HEK293 (cell line): ENCODE data around the gene UCK2.

Experiments used
- CTCF ChIA-PET: fragments of 350-600 bp; formaldehyde crosslinking; extraction: SDS; loops from one replicate; lab custom pipeline; 2021; ENCODE audit warnings: antibody characterized with exemption; lab: Yijun Ruan, JAX
- POLR2A ChIA-PET: fragments of 300-600 bp; formaldehyde crosslinking; extraction: SDS; loops from one replicate; lab custom pipeline; 2020; ENCODE audit warnings: antibody characterized with exemption, inconsistent platforms; lab: Yijun Ruan, JAX
- H3K27ac ChIP-seq: fragments of 200-500 bp; sonication (Bioruptor generic); 2 replicates; pipeline ENCODE4 v1.5.1; 2014; ENCODE audit warnings: low read depth, low read length, control low read depth, inconsistent platforms; ENCODE audit errors: extremely low read depth
- H3K36me3 ChIP-seq, 2 experiments: fragments of 200-500 bp in 1 of 2; sonication (Bioruptor generic) in 1 of 2; 1 replicate in 1 of 2; 2 replicates in 1 of 2; pipeline ENCODE4 v1.5.1; 2014 to 2017; ENCODE audit warnings: inconsistent platforms in 2 of 2, low read length in 2 of 2; ENCODE audit not compliant: control insufficient read depth in 2 of 2, insufficient read depth in 1 of 2
- H3K4me1 ChIP-seq: fragments of 200-500 bp; sonication (Bioruptor generic); 2 replicates; pipeline ENCODE4 v1.5.1; 2014; ENCODE audit warnings: mild to moderate bottlenecking, low read length, inconsistent platforms; ENCODE audit not compliant: control insufficient read depth, insufficient read depth
- H3K4me3 ChIP-seq: 2 replicates; pipeline ENCODE4 v1.5.1; 2011; ENCODE audit warnings: low read depth, mild to moderate bottlenecking, control low read depth, low read length, moderate library complexity
- H3K9me3 ChIP-seq: fragments of 200-500 bp; sonication (Bioruptor generic); 2 replicates; pipeline ENCODE4 v1.5.1; 2014; ENCODE audit warnings: low read depth, low read length, inconsistent platforms; ENCODE audit not compliant: control insufficient read depth, insufficient read depth
- FEZF1 ChIP-seq: fragments of 450-650 bp; formaldehyde crosslinking; IDR thresholded peaks from 2 replicates; pipeline ENCODE4 v1.5.1; 2016; ENCODE audit warnings: missing biosample characterization, missing genetic modification characterization
- GLI4 ChIP-seq: fragments of 450-650 bp; formaldehyde crosslinking; IDR thresholded peaks from 2 replicates; pipeline ENCODE4 v1.5.1; 2016; ENCODE audit warnings: missing biosample characterization, missing genetic modification characterization
- KLF16 ChIP-seq: fragments of 450-650 bp; formaldehyde crosslinking; IDR thresholded peaks from 2 replicates; pipeline ENCODE4 v1.5.1; 2017; ENCODE audit warnings: missing biosample characterization, missing genetic modification characterization
- MYNN ChIP-seq: fragments of 450-650 bp; formaldehyde crosslinking; IDR thresholded peaks from 2 replicates; pipeline ENCODE4 v1.5.1; 2016; ENCODE audit warnings: missing biosample characterization, missing genetic modification characterization, borderline replicate concordance
- OSR2 ChIP-seq: fragments of 450-650 bp; formaldehyde crosslinking; IDR thresholded peaks from 2 replicates; pipeline ENCODE4 v1.5.1; 2016; ENCODE audit warnings: missing biosample characterization, missing genetic modification characterization
- SCRT2 ChIP-seq: fragments of 450-650 bp; formaldehyde crosslinking; IDR thresholded peaks from 2 replicates; pipeline ENCODE4 v1.5.1; 2016; ENCODE audit warnings: missing biosample characterization, missing genetic modification characterization
- SETDB1 ChIP-seq: IDR thresholded peaks from one replicate; pipeline ENCODE4 v1.6.1; 2017; ENCODE audit warnings: mild to moderate bottlenecking, low read length, moderate library complexity, mixed read lengths; ENCODE audit not compliant: insufficient read length
- ZBTB7A ChIP-seq: fragments of 450-650 bp; formaldehyde crosslinking; IDR thresholded peaks from 2 replicates; pipeline ENCODE4 v1.5.1; 2016; ENCODE audit warnings: low read depth, missing biosample characterization, missing genetic modification characterization
- ZNF140 ChIP-seq: fragments of 450-650 bp; formaldehyde crosslinking; IDR thresholded peaks from 2 replicates; pipeline ENCODE4 v1.5.1; 2016; ENCODE audit warnings: missing biosample characterization, missing genetic modification characterization
- ZNF184 ChIP-seq: fragments of 450-650 bp; IDR thresholded peaks from 2 replicates; pipeline ENCODE4 v1.5.1; 2018; ENCODE audit warnings: missing biosample characterization, mild to moderate bottlenecking, missing genetic modification characterization
- ZNF19 ChIP-seq: fragments of 450-650 bp; formaldehyde crosslinking; IDR thresholded peaks from 2 replicates; pipeline ENCODE4; 2016; ENCODE audit warnings: missing biosample characterization, missing genetic modification characterization, low read depth
- ZNF24 ChIP-seq: fragments of 450-650 bp; formaldehyde crosslinking; IDR thresholded peaks from 2 replicates; pipeline ENCODE4 v1.5.1; 2016; ENCODE audit warnings: missing biosample characterization, missing genetic modification characterization
- ZNF266 ChIP-seq: fragments of 450-650 bp; formaldehyde crosslinking; IDR thresholded peaks from 2 replicates; pipeline ENCODE4 v1.5.1; 2016; ENCODE audit warnings: missing biosample characterization, missing genetic modification characterization, low read depth
- ZNF521 ChIP-seq: fragments of 450-650 bp; formaldehyde crosslinking; IDR thresholded peaks from 2 replicates; pipeline ENCODE4 v1.5.1; 2017; ENCODE audit warnings: missing biosample characterization, mild to moderate bottlenecking, missing genetic modification characterization
- ZNF626 ChIP-seq: fragments of 450-650 bp; sonication (Bioruptor Pico); formaldehyde crosslinking; IDR thresholded peaks from 2 replicates; pipeline ENCODE4 v1.5.1; 2018; ENCODE audit warnings: missing biosample characterization, missing genetic modification characterization, inconsistent platforms
- ZNF660 ChIP-seq: fragments of 450-650 bp; IDR thresholded peaks from 2 replicates; pipeline ENCODE4 v1.5.1; 2018; ENCODE audit warnings: missing biosample characterization, mild to moderate bottlenecking, missing genetic modification characterization
- ZNF777 ChIP-seq: fragments of 450-650 bp; formaldehyde crosslinking; IDR thresholded peaks from 2 replicates; pipeline ENCODE4 v1.5.1; 2017; ENCODE audit warnings: missing biosample characterization, missing genetic modification characterization, borderline replicate concordance
- TF ChIP-seq, protein P1 (sequence below): fragments of 450-650 bp; formaldehyde crosslinking; conservative IDR thresholded peaks from 2 replicates; pipeline ENCODE4 v1.5.1; 2016; ENCODE audit warnings: low read depth, missing biosample characterization, missing genetic modification characterization
- TF ChIP-seq, protein P2 (sequence below): fragments of 450-650 bp; formaldehyde crosslinking; IDR thresholded peaks from 2 replicates; pipeline ENCODE4 v1.5.1; 2017; ENCODE audit warnings: missing biosample characterization, missing genetic modification characterization
- TF ChIP-seq, protein P3 (sequence below): fragments of 450-650 bp; formaldehyde crosslinking; IDR thresholded peaks from 2 replicates; pipeline ENCODE4 v1.5.1; 2016; ENCODE audit warnings: missing biosample characterization, missing genetic modification characterization

UCK2 gene

GRCh38 chr1:165845569-165845968, 18.2 kb downstream of the UCK2 start:
- ChIA-PET POLR2A (no interaction called here), CTCF (interaction anchor here (0.9 kb wide), 1 partner anchor 16 kb away, joined by 3 read pairs; no protein-coding TSS in a partner anchor)
- Histone ChIP-seq H3K4me3 (no peak overlapping the region), H3K4me1 (peaks cover 11% of the 10 kb centered on the region), H3K27ac (no peak overlapping the region), H3K9me3 (no peaks in the 10 kb centered on the region), H3K36me3 (no peaks in the 10 kb centered on the region; a peak in 1 of 3 replicates)
- no peak for TF ChIP-seq OSR2 (tag by site-specific recombination)
- no peak for TF ChIP-seq ZNF24
- no peak for TF ChIP-seq SETDB1
- TF ChIP-seq ZNF266 (tag by site-specific recombination) = no peak
- no peak for TF ChIP-seq ZNF140 (tag by site-specific recombination)
- no peak for TF ChIP-seq ZNF626 (tag by site-specific recombination)
- no peak for TF ChIP-seq ZNF777 (tag by site-specific recombination)
- no peak for TF ChIP-seq GLI4 (tag by site-specific recombination)
- no peak for TF ChIP-seq ZNF521 (tag by site-specific recombination)
- TF ChIP-seq, protein P1, sequence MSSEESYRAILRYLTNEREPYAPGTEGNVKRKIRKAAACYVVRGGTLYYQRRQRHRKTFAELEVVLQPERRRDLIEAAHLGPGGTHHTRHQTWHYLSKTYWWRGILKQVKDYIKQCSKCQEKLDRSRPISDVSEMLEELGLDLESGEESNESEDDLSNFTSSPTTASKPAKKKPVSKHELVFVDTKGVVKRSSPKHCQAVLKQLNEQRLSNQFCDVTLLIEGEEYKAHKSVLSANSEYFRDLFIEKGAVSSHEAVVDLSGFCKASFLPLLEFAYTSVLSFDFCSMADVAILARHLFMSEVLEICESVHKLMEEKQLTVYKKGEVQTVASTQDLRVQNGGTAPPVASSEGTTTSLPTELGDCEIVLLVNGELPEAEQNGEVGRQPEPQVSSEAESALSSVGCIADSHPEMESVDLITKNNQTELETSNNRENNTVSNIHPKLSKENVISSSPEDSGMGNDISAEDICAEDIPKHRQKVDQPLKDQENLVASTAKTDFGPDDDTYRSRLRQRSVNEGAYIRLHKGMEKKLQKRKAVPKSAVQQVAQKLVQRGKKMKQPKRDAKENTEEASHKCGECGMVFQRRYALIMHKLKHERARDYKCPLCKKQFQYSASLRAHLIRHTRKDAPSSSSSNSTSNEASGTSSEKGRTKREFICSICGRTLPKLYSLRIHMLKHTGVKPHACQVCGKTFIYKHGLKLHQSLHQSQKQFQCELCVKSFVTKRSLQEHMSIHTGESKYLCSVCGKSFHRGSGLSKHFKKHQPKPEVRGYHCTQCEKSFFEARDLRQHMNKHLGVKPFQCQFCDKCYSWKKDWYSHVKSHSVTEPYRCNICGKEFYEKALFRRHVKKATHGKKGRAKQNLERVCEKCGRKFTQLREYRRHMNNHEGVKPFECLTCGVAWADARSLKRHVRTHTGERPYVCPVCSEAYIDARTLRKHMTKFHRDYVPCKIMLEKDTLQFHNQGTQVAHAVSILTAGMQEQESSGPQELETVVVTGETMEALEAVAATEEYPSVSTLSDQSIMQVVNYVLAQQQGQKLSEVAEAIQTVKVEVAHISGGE (tag by site-specific recombination) = no peak
- no peak for TF ChIP-seq ZNF660 (tag by site-specific recombination)
- no peak for TF ChIP-seq FEZF1 (tag by site-specific recombination)
- TF ChIP-seq ZNF19 (tag by site-specific recombination) = no peak
- TF ChIP-seq, protein P2, sequence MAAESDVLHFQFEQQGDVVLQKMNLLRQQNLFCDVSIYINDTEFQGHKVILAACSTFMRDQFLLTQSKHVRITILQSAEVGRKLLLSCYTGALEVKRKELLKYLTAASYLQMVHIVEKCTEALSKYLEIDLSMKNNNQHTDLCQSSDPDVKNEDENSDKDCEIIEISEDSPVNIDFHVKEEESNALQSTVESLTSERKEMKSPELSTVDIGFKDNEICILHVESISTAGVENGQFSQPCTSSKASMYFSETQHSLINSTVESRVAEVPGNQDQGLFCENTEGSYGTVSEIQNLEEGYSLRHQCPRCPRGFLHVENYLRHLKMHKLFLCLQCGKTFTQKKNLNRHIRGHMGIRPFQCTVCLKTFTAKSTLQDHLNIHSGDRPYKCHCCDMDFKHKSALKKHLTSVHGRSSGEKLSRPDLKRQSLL (tag by site-specific recombination) = no peak
- no peak for TF ChIP-seq MYNN
- TF ChIP-seq ZBTB7A = no peak
- TF ChIP-seq, protein P3, sequence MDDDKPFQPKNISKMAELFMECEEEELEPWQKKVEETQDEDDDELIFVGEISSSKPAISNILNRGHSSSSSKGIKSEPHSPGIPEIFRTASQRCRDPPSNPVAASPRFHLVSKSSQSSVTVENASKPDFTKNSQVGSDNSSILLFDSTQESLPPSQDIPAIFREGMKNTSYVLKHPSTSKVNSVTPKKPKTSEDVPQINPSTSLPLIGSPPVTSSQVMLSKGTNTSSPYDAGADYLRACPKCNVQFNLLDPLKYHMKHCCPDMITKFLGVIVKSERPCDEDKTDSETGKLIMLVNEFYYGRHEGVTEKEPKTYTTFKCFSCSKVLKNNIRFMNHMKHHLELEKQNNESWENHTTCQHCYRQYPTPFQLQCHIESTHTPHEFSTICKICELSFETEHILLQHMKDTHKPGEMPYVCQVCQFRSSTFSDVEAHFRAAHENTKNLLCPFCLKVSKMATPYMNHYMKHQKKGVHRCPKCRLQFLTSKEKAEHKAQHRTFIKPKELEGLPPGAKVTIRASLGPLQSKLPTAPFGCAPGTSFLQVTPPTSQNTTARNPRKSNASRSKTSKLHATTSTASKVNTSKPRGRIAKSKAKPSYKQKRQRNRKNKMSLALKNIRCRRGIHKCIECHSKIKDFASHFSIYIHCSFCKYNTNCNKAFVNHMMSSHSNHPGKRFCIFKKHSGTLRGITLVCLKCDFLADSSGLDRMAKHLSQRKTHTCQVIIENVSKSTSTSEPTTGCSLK (tag by site-specific recombination) = no peak
- TF ChIP-seq ZNF184 (tag by site-specific recombination) = no peak

- Histone ChIP-seq H3K27ac (no peak overlapping the region), H3K36me3 (no peaks in the 10 kb centered on the region; a peak in 1 of 3 replicates), H3K4me3 (no peak overlapping the region), H3K9me3 (no peaks in the 10 kb centered on the region), H3K4me1 (peaks cover 14% of the 10 kb centered on the region)
- ChIA-PET POLR2A (no interaction called here), CTCF (no interaction called here)
- TF ChIP-seq SCRT2 (0 out of 2 replicates have a peak, but pooled peaks have one; percentile 44), KLF16 (tag by site-specific recombination) (no peak)
Observed at GRCh38 chr1:165845992-165846748, 18.8 kb downstream of the UCK2 start.
